Muscle layer of duodenum (tissue), 2 donors: ENCODE data around the gene LBR.

ENCODE experiments used
- H3K27ac ChIP-seq: one replicate; pipeline ENCODE4 v1.7.0; 2013; ENCODE audit warnings: mild to moderate bottlenecking, low read length
- H3K27me3 ChIP-seq: one replicate; pipeline ENCODE4 v1.7.0; 2013; ENCODE audit warnings: low read depth, mild to moderate bottlenecking, control low read depth, low read length
- H3K36me3 ChIP-seq, 2 donors: one replicate each; pipeline ENCODE4 v1.7.0; 2013; ENCODE audit warnings: low read length in 2 of 2, control low read depth in 1 of 2, mild to moderate bottlenecking in 1 of 2; ENCODE audit not compliant: insufficient read depth in 2 of 2, control insufficient read depth in 1 of 2
- H3K4me1 ChIP-seq, 2 donors: one replicate each; pipeline ENCODE4 v1.7.0; 2013; ENCODE audit warnings: low read length in 2 of 2, mild to moderate bottlenecking in 2 of 2, control low read depth in 1 of 2, moderate library complexity in 1 of 2; ENCODE audit not compliant: insufficient read depth in 2 of 2, control insufficient read depth in 1 of 2
- H3K4me3 ChIP-seq, 2 donors: one replicate each; pipeline ENCODE4 v1.7.0; 2013; ENCODE audit warnings: low read length in 2 of 2, low read depth in 1 of 2, mild to moderate bottlenecking in 1 of 2
- H3K9me3 ChIP-seq, 2 donors: one replicate each; pipeline ENCODE4 v1.7.0; 2013; ENCODE audit warnings: low read length in 2 of 2, control low read depth in 1 of 2, mild to moderate bottlenecking in 1 of 2; ENCODE audit not compliant: control insufficient read depth in 1 of 2
- donor health status: healthy.

Gene LBR

GRCh38 chr1:225470211-225471108 lies 42.6 kb upstream of the LBR start:
- Histone ChIP-seq H3K4me1 (peaks cover 8 to 18% of the 10 kb centered on the region in 2 donors), H3K4me3 (no peak overlapping the region), H3K36me3 (no peaks in the 10 kb centered on the region), H3K27ac (no peak overlapping the region), H3K9me3 (no peaks in the 10 kb centered on the region), H3K27me3 (no peaks in the 10 kb centered on the region)

GRCh38 chr1:225469051-225469450 lies 41.2 kb upstream of the LBR start:
- Histone ChIP-seq H3K4me3 (no peak overlapping the region), H3K4me1 (peaks cover 8 to 18% of the 10 kb centered on the region in 2 donors), H3K36me3 (no peaks in the 10 kb centered on the region), H3K9me3 (no peaks in the 10 kb centered on the region), H3K27ac (no peak overlapping the region), H3K27me3 (no peaks in the 10 kb centered on the region)

GRCh38 chr1:225468270-225469020 lies 40.6 kb upstream of the LBR start:
- Histone ChIP-seq H3K4me3 (peak overlapping the region in 1 of 2 donors; percentile 53), H3K36me3 (no peaks in the 10 kb centered on the region), H3K4me1 (peaks cover 8 to 18% of the 10 kb centered on the region in 2 donors), H3K27ac (peak overlapping the region; percentile 84), H3K9me3 (no peaks in the 10 kb centered on the region), H3K27me3 (no peaks in the 10 kb centered on the region)

DNA sequence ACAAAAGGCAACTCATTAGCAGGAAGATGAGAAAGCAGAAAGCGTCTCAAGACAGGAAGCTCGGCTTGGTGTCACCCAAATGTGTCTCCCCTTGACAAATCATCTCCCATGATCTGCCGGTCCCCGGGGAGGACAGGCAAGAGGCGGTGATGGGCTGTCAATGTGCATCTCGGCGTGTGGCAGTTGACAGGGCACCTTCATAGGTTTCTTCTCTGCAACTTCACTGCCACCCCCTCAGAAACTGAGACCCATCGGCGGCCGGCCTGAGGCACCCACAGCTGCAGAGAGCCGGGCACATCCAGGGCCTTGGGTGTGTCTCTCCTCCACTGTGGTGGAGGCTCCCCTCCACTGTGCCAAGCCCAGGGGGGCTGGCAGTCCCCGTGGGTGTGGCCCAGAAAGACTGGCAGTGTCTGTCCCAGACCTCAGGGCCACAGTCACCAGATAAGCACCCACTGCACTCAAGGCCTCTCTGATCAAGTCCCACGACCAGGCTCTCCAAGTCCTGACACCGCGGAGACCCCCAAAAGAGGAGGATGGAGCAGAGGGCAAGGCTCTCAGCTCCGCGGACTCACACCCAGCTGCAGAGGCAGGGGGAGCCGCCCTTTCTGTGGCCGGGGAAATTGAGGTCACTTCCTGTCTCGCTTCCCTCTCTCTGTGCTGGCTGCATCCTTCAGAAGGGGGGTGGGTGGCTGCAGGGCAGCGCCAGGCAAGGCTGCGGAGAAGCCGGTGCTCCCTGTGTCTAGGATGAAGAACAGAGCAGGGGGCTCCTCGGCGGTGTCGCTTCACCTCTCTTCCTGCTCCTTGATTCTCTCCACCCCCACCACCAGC lies 39.6 kb upstream of the LBR start:
- no peaks in the 10 kb centered on the region for H3K9me3 ChIP-seq
- H3K4me3 ChIP-seq: peak overlapping the region; percentile 43 to 53
- H3K4me1 ChIP-seq: peaks cover 8 to 27% of the 10 kb centered on the region in 2 donors
- no peaks in the 10 kb centered on the region for H3K36me3 ChIP-seq
- H3K27ac ChIP-seq: peak overlapping the region; percentile 84
- no peaks in the 10 kb centered on the region for H3K27me3 ChIP-seq

DNA sequence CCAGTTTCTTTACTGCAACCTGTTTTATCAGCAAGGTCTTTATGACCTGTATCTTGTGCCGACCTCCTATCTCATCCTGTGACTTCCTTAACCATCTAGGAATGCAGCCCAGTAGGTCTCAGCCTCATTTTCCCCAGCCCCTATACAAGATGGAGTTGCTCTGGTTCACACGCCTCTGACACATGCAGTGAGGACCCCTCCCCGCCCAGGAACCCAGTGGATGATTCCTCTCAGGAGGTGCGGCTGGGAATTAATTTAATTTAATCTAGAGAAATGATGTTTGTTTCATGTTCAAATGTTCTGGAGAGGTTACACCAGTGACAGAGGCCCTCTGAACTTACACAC lies 39.0 kb upstream of the LBR start:
- peak overlapping the region; percentile 84 for H3K27ac ChIP-seq
- no peak overlapping the region for H3K4me3 ChIP-seq
- H3K4me1 ChIP-seq: peaks cover 8 to 33% of the 10 kb centered on the region in 2 donors
- no peaks in the 10 kb centered on the region for H3K27me3 ChIP-seq
- no peaks in the 10 kb centered on the region for H3K36me3 ChIP-seq
- H3K9me3 ChIP-seq: no peaks in the 10 kb centered on the region

GRCh38 chr1:225465793-225466517 lies 38.1 kb upstream of the LBR start:
- H3K36me3 ChIP-seq: no peaks in the 10 kb centered on the region
- no peak overlapping the region for H3K4me3 ChIP-seq
- no peaks in the 10 kb centered on the region for H3K27me3 ChIP-seq
- peak overlapping the region; percentile 39 for H3K27ac ChIP-seq
- H3K9me3 ChIP-seq: no peaks in the 10 kb centered on the region
- H3K4me1 ChIP-seq: peaks cover 8 to 42% of the 10 kb centered on the region in 2 donors

DNA sequence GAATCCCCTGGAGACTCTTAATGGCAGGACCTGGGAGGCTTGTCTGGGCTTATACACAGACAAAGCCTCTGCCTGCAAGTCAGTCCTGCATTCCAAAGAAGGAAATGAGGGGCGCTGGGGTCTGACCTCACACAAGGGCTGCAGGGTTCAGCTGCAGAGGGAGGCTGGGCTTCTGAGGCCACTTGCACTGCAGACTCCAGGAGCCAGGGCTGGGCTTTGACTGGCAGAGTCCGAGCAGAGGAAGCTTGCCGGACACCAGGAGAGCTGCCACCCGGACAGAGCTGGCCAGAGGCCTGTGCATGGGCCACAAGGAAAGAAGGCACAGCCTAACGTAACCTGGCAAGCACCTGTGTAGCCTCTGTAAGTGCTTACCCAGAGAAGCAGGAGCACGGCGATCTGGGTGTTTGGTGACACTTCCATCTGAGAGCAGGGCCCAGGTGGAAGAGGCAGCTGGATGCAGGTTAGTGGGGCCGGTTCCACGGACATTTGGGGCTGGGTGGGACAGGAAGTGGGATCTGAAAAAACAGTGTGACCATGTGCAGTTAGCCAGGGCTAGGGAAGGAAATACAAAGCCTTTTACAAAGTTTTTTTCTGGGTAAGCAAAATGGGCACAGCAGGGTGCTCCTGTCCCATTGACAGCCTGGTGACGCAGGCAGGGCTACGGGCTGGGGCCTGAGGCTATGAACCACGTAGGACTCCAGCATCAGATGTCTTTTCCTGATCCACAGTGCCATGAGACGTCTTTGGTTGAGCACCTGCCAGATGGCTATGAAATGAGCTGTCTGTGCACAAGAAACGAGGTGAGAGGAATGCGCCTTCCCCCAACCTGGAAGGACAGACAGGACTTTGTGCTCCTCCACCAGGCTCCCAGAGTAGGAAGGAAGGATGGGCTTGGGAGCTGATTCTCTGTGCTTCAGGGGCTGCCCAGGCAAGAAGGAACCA lies 37.3 kb upstream of the LBR start:
- H3K27ac ChIP-seq: peak overlapping the region; percentile 39
- H3K27me3 ChIP-seq: no peaks in the 10 kb centered on the region
- H3K4me3 ChIP-seq: no peak overlapping the region
- peaks cover 8 to 50% of the 10 kb centered on the region in 2 donors for H3K4me1 ChIP-seq
- H3K9me3 ChIP-seq: no peaks in the 10 kb centered on the region
- H3K36me3 ChIP-seq: no peaks in the 10 kb centered on the region

GRCh38 chr1:225462714-225463574 lies 35.1 kb upstream of the LBR start:
- H3K9me3 ChIP-seq: no peaks in the 10 kb centered on the region
- H3K27ac ChIP-seq: no peak overlapping the region
- H3K27me3 ChIP-seq: no peaks in the 10 kb centered on the region
- H3K36me3 ChIP-seq: no peaks in the 10 kb centered on the region
- peaks cover 4 to 48% of the 10 kb centered on the region in 2 donors for H3K4me1 ChIP-seq
- H3K4me3 ChIP-seq: no peak overlapping the region

DNA sequence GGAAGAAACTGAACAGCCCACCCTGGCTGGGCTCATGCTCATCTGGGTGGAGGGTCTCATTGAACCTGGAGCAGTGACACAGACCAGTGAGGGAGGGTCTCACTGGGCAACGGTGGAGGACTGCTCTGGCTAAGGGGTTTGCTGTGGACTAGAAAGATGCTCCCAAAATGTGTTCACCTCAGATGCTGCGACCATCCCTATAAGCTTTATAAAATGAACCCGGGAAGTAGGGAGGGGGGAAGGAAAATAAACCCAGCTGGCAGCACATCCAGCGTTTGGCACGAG lies 34.5 kb upstream of the LBR start:
- H3K27me3 ChIP-seq: no peaks in the 10 kb centered on the region
- no peak overlapping the region for H3K27ac ChIP-seq
- H3K36me3 ChIP-seq: no peaks in the 10 kb centered on the region
- no peak overlapping the region for H3K4me3 ChIP-seq
- H3K4me1 ChIP-seq: peaks cover 1 to 43% of the 10 kb centered on the region in 2 donors
- no peaks in the 10 kb centered on the region for H3K9me3 ChIP-seq
